ENCODE data around the gene DMRT1.

The DMRT1 gene

DNA sequence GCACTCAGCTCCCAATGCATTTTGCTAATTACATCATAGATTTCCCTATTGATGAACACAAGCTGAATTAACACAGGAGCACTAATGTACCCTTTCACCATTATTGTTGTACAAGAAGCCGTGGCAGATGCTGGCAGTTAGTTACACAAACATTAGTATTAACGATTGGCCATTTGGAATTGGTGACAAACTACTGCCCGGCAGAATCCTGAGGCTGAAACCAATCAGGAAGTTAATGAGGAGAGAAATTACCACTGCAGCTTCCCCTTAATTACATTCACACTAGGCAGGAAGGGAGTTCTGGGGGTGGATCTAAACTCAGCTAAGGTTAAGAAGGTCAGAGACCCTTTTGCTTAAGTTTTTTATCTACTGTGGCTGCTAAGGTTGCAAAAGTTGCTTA lies 125.4 kb downstream of the DMRT1 start:
- H3K9me2 ChIP-seq (replicated peaks; ENCODE audit: insufficient read depth, low read length) = no peaks in the 10 kb centered on the region
- no peak for DNase-seq
- H3K9ac ChIP-seq (ENCODE audit: low read length) = no peak overlapping the region
- no peaks in the 10 kb centered on the region for H3K4me1 ChIP-seq (ENCODE audit: low read length)
- H3K27ac ChIP-seq (ENCODE audit: low read length) = no peak overlapping the region
- H4K20me1 ChIP-seq (ENCODE audit: insufficient read depth, low read length) = no peaks in the 10 kb centered on the region
- no peak overlapping the region for H2AFZ ChIP-seq (ENCODE audit: low read length)
- no peak for TF ChIP-seq EZH2phosphoT487 (IDR thresholded peaks at IDR 0.05; ENCODE audit: low read length)
- no peak for TF ChIP-seq CTCF (IDR thresholded peaks at IDR 0.05; ENCODE audit: low read length)
- no peak for TF ChIP-seq EZH2 (optimal IDR thresholded peaks at IDR 0.05; ENCODE audit: low read depth, low read length)
- H3K4me2 ChIP-seq (ENCODE audit: low read depth, low read length) = no peak overlapping the region
- H3K79me2 ChIP-seq (ENCODE audit: low read length) = no peaks in the 10 kb centered on the region
- no peaks in the 10 kb centered on the region for H3K27me3 ChIP-seq (replicated peaks; ENCODE audit: insufficient read depth, low read length)
- H3K4me3 ChIP-seq (ENCODE audit: low read length) = no peak overlapping the region
- H3K36me3 ChIP-seq (replicated peaks; ENCODE audit: insufficient read depth, low read length) = no peaks in the 10 kb centered on the region
- no peaks in the 10 kb centered on the region for H3K9me3 ChIP-seq (replicated peaks; ENCODE audit: insufficient read depth, low read length)
- no peaks in the 10 kb centered on the region for H3F3A ChIP-seq (ENCODE audit: insufficient read depth, low read length)

DNA sequence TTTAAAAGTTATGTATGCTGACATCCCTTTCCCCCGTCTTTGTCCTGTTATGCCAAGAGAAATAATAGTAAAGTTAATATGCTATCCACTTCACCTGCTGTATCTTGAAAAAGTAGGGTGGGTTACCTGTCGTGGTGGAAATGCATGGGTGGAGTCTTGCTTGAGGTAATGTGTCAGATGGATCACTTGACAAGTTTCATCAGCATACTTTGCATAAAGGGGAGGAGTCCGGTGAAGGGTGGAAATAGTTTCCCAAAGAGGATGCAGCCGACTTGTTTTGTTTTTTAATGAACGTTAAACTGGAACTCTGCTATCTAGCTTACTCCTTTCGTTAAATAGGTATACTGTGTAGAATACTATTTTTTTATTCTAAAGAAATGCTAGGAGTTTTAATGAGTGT lies 125.9 kb downstream of the DMRT1 start:
- no peak for DNase-seq
- H3F3A ChIP-seq (ENCODE audit: insufficient read depth, low read length) = no peaks in the 10 kb centered on the region
- no peaks in the 10 kb centered on the region for H3K79me2 ChIP-seq (ENCODE audit: low read length)
- H3K36me3 ChIP-seq (replicated peaks; ENCODE audit: insufficient read depth, low read length) = no peaks in the 10 kb centered on the region
- no peaks in the 10 kb centered on the region for H3K9me3 ChIP-seq (replicated peaks; ENCODE audit: insufficient read depth, low read length)
- no peaks in the 10 kb centered on the region for H4K20me1 ChIP-seq (ENCODE audit: insufficient read depth, low read length)
- no peak overlapping the region for H3K4me2 ChIP-seq (ENCODE audit: low read depth, low read length)
- H3K9me2 ChIP-seq (replicated peaks; ENCODE audit: insufficient read depth, low read length) = no peaks in the 10 kb centered on the region
- no peaks in the 10 kb centered on the region for H3K4me1 ChIP-seq (ENCODE audit: low read length)
- H3K9ac ChIP-seq (ENCODE audit: low read length) = no peak overlapping the region
- no peak overlapping the region for H2AFZ ChIP-seq (ENCODE audit: low read length)
- H3K27me3 ChIP-seq (replicated peaks; ENCODE audit: insufficient read depth, low read length) = no peaks in the 10 kb centered on the region
- no peak overlapping the region for H3K27ac ChIP-seq (ENCODE audit: low read length)
- TF ChIP-seq EZH2phosphoT487 (IDR thresholded peaks at IDR 0.05; ENCODE audit: low read length) (no peak), EZH2 (optimal IDR thresholded peaks at IDR 0.05; ENCODE audit: low read depth, low read length) (no peak), CTCF (IDR thresholded peaks at IDR 0.05; ENCODE audit: low read length) (no peak)
- H3K4me3 ChIP-seq (ENCODE audit: low read length) = no peak overlapping the region

- H3K79me2 ChIP-seq (ENCODE audit: low read length) = no peaks in the 10 kb centered on the region
- H3K27me3 ChIP-seq (replicated peaks; ENCODE audit: insufficient read depth, low read length) = no peaks in the 10 kb centered on the region
- TF ChIP-seq EZH2 (optimal IDR thresholded peaks at IDR 0.05; ENCODE audit: low read depth, low read length) = no peak
- no peak for TF ChIP-seq EZH2phosphoT487 (IDR thresholded peaks at IDR 0.05; ENCODE audit: low read length)
- TF ChIP-seq CTCF (IDR thresholded peaks at IDR 0.05; ENCODE audit: low read length) = no peak
- no peak overlapping the region for H3K4me3 ChIP-seq (ENCODE audit: low read length)
- H3K9me2 ChIP-seq (replicated peaks; ENCODE audit: insufficient read depth, low read length) = no peaks in the 10 kb centered on the region
- H3K27ac ChIP-seq (ENCODE audit: low read length) = no peak overlapping the region
- H3F3A ChIP-seq (ENCODE audit: insufficient read depth, low read length) = no peaks in the 10 kb centered on the region
- DNase-seq = no peak
- no peak overlapping the region for H2AFZ ChIP-seq (ENCODE audit: low read length)
- H3K4me1 ChIP-seq (ENCODE audit: low read length) = no peaks in the 10 kb centered on the region
- H3K9me3 ChIP-seq (replicated peaks; ENCODE audit: insufficient read depth, low read length) = no peaks in the 10 kb centered on the region
- H3K36me3 ChIP-seq (replicated peaks; ENCODE audit: insufficient read depth, low read length) = no peaks in the 10 kb centered on the region
- no peak overlapping the region for H3K4me2 ChIP-seq (ENCODE audit: low read depth, low read length)
- H3K9ac ChIP-seq (ENCODE audit: low read length) = no peak overlapping the region
- no peaks in the 10 kb centered on the region for H4K20me1 ChIP-seq (ENCODE audit: insufficient read depth, low read length)
Observed at GRCh38 chr9:967903-968641, 126.6 kb downstream of the DMRT1 start.

Measured in MM.1S (cell line).